A204.1 (cell line): ENCODE results near the gene ASRGL1.
"Not testable (repeated sequence)": the region's sequence is repeated elsewhere in the genome, so short reads cannot be mapped to it uniquely, and the experiment has no call there.

ENCODE experiments used
- FAIRE-seq: peaks from 2 replicates; lab custom pipeline; 2012; peaks lifted over from hg19 to GRCh38; lab: Jason Lieb, UNC

ASRGL1 gene

GRCh38 chr11:62337303-62338181 lies at the start of gene ASRGL1:
Gene ASRGL1, plus strand, starts transcription at chr11:62337448. Its CDS starts 530 bp downstream, at chr11:62337978.
- FAIRE-seq = no peak

- FAIRE-seq = no peak
Observed at GRCh38 chr11:62295504-62295903, 41.7 kb upstream of the ASRGL1 start.

- no peak for FAIRE-seq
Observed at GRCh38 chr11:62298975-62299374, 38.3 kb upstream of the ASRGL1 start, which contains the start of gene SCGB1D4. Gene SCGB1D4, minus strand, starts transcription at chr11:62299075. Its CDS starts 65 bp downstream, at chr11:62299010.

DNA sequence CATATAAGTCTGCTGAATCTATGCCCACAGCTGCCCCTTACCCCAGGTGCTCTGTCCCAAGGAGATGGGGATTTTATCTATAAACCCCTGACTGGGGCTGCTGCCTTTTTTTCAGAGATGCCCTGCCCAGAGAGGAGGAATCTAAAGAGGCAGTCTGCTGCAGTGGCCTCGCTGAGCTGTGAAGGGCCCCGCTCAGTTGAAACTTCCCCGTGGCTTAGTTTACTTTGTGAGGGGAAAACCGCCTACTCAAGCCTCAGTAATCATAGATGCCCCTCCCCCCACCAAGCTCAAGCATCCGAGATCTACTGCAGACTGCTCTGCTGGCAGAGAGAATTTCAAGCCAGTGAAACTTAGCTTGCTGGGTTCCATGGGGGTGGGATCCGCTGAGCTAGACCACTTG lies 31.0 kb upstream of the ASRGL1 start:
- no peak for FAIRE-seq

GRCh38 chr11:62307950-62308349 lies 29.3 kb upstream of the ASRGL1 start:
- FAIRE-seq = no peak

DNA sequence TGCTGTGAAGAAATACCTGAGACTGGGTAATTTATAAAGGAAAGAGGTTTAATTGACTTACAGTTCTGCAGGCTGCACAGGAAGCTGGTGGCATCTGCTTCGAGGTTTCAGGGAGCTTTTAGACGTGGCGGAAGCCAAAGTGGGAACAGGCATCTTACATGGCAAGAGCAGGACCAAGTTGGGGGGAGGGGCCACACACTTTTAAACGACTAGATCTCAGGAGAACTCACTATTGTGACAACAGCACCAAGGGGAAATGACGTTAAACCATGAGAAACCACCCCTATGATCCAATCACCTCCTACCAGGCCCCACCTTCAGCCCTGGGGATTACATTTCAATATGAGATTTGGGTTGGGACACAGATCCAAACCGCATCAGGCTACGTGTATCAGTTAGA lies 27.3 kb upstream of the ASRGL1 start:
- no peak for FAIRE-seq

DNA sequence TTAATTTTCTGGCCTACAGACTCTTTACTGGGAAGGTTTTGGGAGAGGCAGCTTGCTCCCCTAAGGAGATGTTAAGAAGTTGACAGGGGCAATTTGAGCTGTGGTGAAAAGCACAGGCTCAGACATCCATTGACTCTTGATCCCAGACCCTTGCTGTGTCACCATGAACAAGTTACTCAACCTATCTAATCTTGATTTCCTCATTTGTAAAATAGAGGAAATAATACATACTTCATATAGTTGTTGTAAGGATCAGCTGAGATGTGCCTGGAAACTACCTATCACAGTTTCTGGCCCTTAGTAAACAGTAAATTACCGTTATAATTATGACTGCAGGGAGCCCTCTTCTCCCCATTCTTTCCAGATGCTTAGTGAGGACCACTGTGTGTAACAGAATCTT lies 21.8 kb upstream of the ASRGL1 start:
- no peak for FAIRE-seq

GRCh38 chr11:62322524-62322923 lies 14.7 kb upstream of the ASRGL1 start:
- FAIRE-seq = no peak

- no peak for FAIRE-seq
Observed at GRCh38 chr11:62324731-62325556, 12.3 kb upstream of the ASRGL1 start.

DNA sequence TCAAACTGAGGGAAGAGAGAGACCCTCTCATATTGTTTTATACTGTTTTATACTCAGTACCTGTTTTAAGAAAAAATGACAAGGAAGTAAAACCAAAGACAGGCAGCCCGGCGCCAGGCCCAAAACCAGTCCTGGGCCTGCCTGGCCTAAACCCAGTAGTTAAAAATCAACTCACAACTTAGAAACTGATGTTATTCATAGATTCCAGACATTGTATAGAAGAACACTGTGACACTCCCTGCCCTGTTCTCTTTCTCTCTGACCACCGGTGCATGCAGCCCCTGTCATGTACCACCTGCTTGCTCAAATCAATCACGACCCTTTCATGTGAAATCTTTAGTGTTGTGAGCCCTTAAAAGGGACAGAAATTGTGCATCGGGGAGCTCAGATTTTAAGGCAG lies 11.5 kb upstream of the ASRGL1 start:
- not testable (repeated sequence) for FAIRE-seq

- not testable (repeated sequence) for FAIRE-seq
Observed at GRCh38 chr11:62326719-62327118, 10.5 kb upstream of the ASRGL1 start.

- FAIRE-seq = not testable (repeated sequence)
Observed at GRCh38 chr11:62327541-62327940, 9.7 kb upstream of the ASRGL1 start.

- not testable (repeated sequence) for FAIRE-seq
Observed at GRCh38 chr11:62331264-62331663, 6.0 kb upstream of the ASRGL1 start.

- no peak for FAIRE-seq
Observed at GRCh38 chr11:62333768-62334167, 3.5 kb upstream of the ASRGL1 start.

DNA sequence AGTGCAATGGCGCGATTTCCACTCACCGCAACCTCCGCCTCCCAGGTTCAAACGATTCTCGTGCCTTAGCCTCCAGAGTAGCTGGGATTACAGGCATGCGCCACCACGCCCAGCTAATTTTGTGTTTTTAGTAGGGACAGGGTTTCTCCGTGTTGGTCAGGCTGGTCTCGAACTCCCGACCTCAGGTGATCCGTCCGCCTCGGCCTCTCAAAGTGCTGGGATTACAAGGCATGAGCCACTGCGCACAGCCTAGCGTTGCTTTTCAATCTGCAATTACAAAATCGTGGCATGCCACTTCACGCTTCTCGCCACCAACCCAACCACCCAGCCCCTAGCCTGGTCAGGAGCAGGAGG lies 322 bp upstream of the ASRGL1 start:
- FAIRE-seq = not testable (repeated sequence)

- no peak for FAIRE-seq
Observed at GRCh38 chr11:62338218-62338617, 970 bp downstream of the ASRGL1 start.

DNA sequence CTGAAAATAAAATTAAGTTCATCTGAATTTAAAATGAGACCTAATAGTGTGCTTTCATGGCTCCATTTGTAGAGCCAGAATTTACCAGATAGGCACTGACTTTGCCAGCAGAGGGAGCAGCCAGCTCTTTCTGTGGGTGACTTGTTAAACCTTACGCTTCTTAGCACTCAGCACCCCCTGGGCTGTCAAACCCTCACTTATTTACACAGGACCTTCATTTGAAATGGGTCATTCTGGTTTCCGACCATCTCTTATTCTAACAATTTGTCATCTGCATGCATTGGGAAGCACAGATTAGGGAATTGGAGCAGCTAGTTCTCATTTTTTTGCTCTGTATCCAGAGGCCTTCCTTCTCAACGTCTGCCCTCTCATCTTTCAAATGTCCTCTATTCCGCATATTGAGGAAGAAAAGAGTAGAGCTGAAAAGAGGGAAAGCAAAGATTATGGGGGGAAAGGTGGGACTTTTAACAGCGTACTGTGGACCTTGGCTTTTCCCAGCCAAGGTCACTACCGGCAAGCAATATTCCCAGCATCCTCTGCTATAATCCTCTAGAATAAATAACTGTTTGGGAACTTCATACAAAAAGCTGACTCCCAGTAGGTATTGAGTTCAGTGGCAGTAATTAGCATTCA lies 3.1 kb downstream of the ASRGL1 start:
- FAIRE-seq = no peak

DNA sequence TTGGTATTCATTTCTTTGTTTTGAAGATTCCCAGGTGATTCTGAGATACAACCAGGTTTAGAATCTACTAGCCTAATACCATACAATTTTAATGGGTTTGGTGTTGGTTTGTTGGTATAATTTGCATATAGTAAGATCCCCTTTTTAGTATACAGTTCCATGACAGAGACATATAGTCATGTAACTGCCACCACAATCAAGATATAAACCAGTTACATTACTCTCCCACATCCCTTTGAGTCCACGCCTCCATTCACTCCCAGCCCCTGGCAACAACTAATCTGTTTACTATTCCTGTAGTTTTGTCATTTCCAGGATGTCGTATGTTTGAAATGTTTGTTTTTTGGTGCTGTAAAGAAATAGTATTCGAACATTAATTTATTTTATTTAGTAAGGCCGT lies 4.3 kb downstream of the ASRGL1 start:
- no peak for FAIRE-seq

- not testable (repeated sequence) for FAIRE-seq
Observed at GRCh38 chr11:62343646-62344190, 6.5 kb downstream of the ASRGL1 start.

- FAIRE-seq = no peak
Observed at GRCh38 chr11:62344210-62344609, 7.0 kb downstream of the ASRGL1 start.

DNA sequence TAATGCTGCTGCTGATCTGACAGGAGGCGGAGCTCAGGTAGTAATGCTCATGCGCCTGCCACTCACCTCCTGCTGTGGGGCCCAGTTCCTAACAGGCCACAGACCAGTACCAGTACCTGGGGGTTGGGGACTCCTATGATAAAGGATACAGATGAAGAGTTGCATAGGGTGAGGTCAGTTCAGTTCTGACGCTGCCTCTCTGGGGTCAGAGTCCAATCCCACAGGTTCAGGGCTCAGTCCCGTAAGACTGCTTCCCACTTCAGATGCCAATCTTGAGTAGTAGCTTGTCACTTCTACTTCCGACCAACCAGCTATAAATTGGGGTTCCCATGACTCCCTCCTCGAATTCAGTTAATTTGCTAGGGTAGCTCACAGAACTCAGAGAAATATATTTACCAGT lies 8.6 kb downstream of the ASRGL1 start:
- FAIRE-seq = no peak
